A549 (cell line): Measurements from ENCODE around the gene TBC1D21. TPM values are rescaled to one million over a fixed set of nuclear protein-coding genes. Genes with fewer than 3 reads are reported as not detected.

Experiments used
- ATAC-seq, 2 experiments: fragments of 200-7000 bp in 1 of 2; fragments of >200 bp in 1 of 2; cut with Nextera tagmentation in 1 of 2; cut with Tn5 transposase in 1 of 2; 3 replicates each; pipeline versions ENCODE4 v1.8.0 to v1.9.1; 2018 to 2020; ENCODE audit warnings: mild to moderate bottlenecking in 1 of 2, moderate library complexity in 1 of 2
- CTCF ChIA-PET: fragments of 300-600 bp; sonication (Branson Sonifier 250); formaldehyde crosslinking; extraction: SDS; loops from one replicate; lab custom pipeline; 2021; ENCODE audit warnings: antibody characterized with exemption, inconsistent platforms; lab: Yijun Ruan, JAX
- POLR2A ChIA-PET: fragments of 350-600 bp; formaldehyde crosslinking; extraction: SDS; loops from one replicate; lab custom pipeline; 2021; ENCODE audit warnings: antibody characterized with exemption, inconsistent platforms; lab: Yijun Ruan, JAX
- DNase-seq, 2 experiments: peaks; one replicate each; pipeline versions ENCODE4 v3.0.0 to v3.0.0-alpha.2; 2011 to 2016; ENCODE audit warnings: low read depth in 1 of 2, low spot score in 1 of 2
- FAIRE-seq: peaks from 2 replicates; lab custom pipeline; 2011; peaks lifted over from hg19 to GRCh38; lab: Jason Lieb, UNC
- H3K27ac ChIP-seq, 2 experiments: fragments of >200 bp; sonication (Bioruptor Twin); formaldehyde crosslinking; 3 replicates each; pipeline ENCODE4 v1.5.1; 2016 to 2017
- H3K4me1 ChIP-seq: fragments of >200 bp; sonication (Bioruptor Twin); formaldehyde crosslinking; 3 replicates; pipeline ENCODE4 v1.6.1; 2016
- H3K4me2 ChIP-seq: fragments of >200 bp; sonication (Bioruptor Twin); formaldehyde crosslinking; 3 replicates; pipeline ENCODE4 v1.6.1; 2016
- H3K4me3 ChIP-seq: fragments of >200 bp; sonication (Bioruptor Twin); formaldehyde crosslinking; 3 replicates; pipeline ENCODE4 v1.5.1; 2016
- H3K9me3 ChIP-seq: fragments of >200 bp; sonication (Bioruptor Twin); formaldehyde crosslinking; 3 replicates; pipeline ENCODE4 v1.6.1; 2016
- EHF ChIP-seq: fragments of 250-450 bp; sonication (Bioruptor Pico); IDR thresholded peaks from 2 replicates; pipeline ENCODE4 v1.5.0; 2020; ENCODE audit warnings: mild to moderate bottlenecking
- FOSL2 ChIP-seq, 2 experiments: fragments of 450-650 bp in 1 of 2; fragments of >200 bp in 1 of 2; sonication (Bioruptor Twin) in 1 of 2; formaldehyde crosslinking; IDR thresholded peaks; 2 replicates each; pipeline versions ENCODE4 v1.5.0 to v1.6.1; 2016 to 2020; ENCODE audit warnings: mild to moderate bottlenecking in 1 of 2, moderate library complexity in 1 of 2
- HDAC2 ChIP-seq: fragments of 200-600 bp; sonication (generic); IDR thresholded peaks from 2 replicates; pipeline ENCODE4 v1.6.1; 2016
- HOXA7 ChIP-seq: fragments of 250-450 bp; sonication (Bioruptor Pico); IDR thresholded peaks from 2 replicates; pipeline ENCODE4 v1.5.0; 2020; ENCODE audit warnings: mild to moderate bottlenecking, moderate library complexity
- HOXB13 ChIP-seq: fragments of 250-450 bp; sonication (Bioruptor Pico); IDR thresholded peaks from 2 replicates; pipeline ENCODE4 v1.5.0; 2020; ENCODE audit warnings: low read depth, mild to moderate bottlenecking, moderate library complexity
- JUN ChIP-seq, 2 experiments: fragments of >200 bp; sonication (Bioruptor Twin); formaldehyde crosslinking; IDR thresholded peaks; 2 replicates in 1 of 2; 3 replicates in 1 of 2; pipeline ENCODE4 v1.6.1; 2016 to 2017
- MYC ChIP-seq: IDR thresholded peaks from 2 replicates; pipeline ENCODE4 v1.6.1; 2012; ENCODE audit warnings: mild to moderate bottlenecking, inconsistent platforms, low read length, improper control_type of control experiment, borderline replicate concordance
- NR3C1 ChIP-seq: fragments of >200 bp; sonication (Bioruptor Twin); formaldehyde crosslinking; IDR thresholded peaks from 3 replicates; pipeline ENCODE4 v1.6.1; 2017
- POLR2AphosphoS2 ChIP-seq: conservative IDR thresholded peaks from 2 replicates; pipeline ENCODE4 v1.6.1; 2012; ENCODE audit warnings: low read length, improper control_type of control experiment, inconsistent platforms
- RAD21 ChIP-seq, 2 experiments: fragments of >200 bp in 1 of 2; sonication (Bioruptor Twin) in 1 of 2; formaldehyde crosslinking in 1 of 2; IDR thresholded peaks in 1 of 2; conservative IDR thresholded peaks in 1 of 2; 2 replicates in 1 of 2; 3 replicates in 1 of 2; pipeline ENCODE4 v1.6.1; 2012 to 2018; ENCODE audit warnings: inconsistent platforms in 1 of 2
- RCOR1 ChIP-seq: fragments of 150-350 bp; IDR thresholded peaks from 2 replicates; pipeline ENCODE4 v1.6.1; 2014; ENCODE audit warnings: antibody characterized with exemption, low read length, low read depth
- SMC3 ChIP-seq: fragments of >200 bp; sonication (Bioruptor Twin); formaldehyde crosslinking; IDR thresholded peaks from 3 replicates; pipeline ENCODE4 v1.6.1; 2018; ENCODE audit warnings: inconsistent platforms
- ZNF302 ChIP-seq: fragments of 250-450 bp; sonication (Bioruptor Pico); IDR thresholded peaks from 2 replicates; pipeline ENCODE4 v1.9.0; 2021; ENCODE audit warnings: inconsistent platforms, mild to moderate bottlenecking, moderate library complexity
- ZSCAN20 ChIP-seq: fragments of 250-450 bp; sonication (Bioruptor Pico); IDR thresholded peaks from 2 replicates; pipeline ENCODE4 v1.8.0; 2022; ENCODE audit warnings: mild to moderate bottlenecking, moderate library complexity
- WGBS: methylation state at CpG from one replicate; pipeline ENCODE4 v1.1.6; 2017; ENCODE audit errors: missing lambda C conversion rate; 5-methylcytosine and 5-hydroxymethylcytosine counted together
- polyA plus RNA-seq, 4 experiments: library from polyadenylated mRNA; depleted of rRNA in 3 of 4; stranded (reverse); fragments of >200 nt; fragmentation: RNase III in 1 of 4; extraction: RNeasy Plus Mini Kit Qiagen cat#74134 plus additional on column Dnase treatment in 1 of 4; gene quantifications; 2 replicates in 3 of 4; 3 replicates in 1 of 4; pipeline ENCODE4 v1.2.3, GENCODE V29; 2011 to 2017
- TF ChIP-seq, protein P1 (sequence below): fragments of 250-450 bp; sonication (Bioruptor Pico); IDR thresholded peaks from 2 replicates; pipeline ENCODE4 v1.5.0; 2021; ENCODE audit warnings: mild to moderate bottlenecking, moderate library complexity, borderline replicate concordance
- TF ChIP-seq, protein P2 (sequence below): fragments of 250-450 bp; sonication (Bioruptor Pico); IDR thresholded peaks from 2 replicates; pipeline ENCODE4 v1.5.0; 2020; ENCODE audit warnings: low read depth, mild to moderate bottlenecking, moderate library complexity
- TF ChIP-seq, protein P3 (sequence below): IDR thresholded peaks from 2 replicates; pipeline ENCODE4 v1.6.1; 2012
- TF ChIP-seq, protein P4 (sequence below): IDR thresholded peaks from 2 replicates; pipeline ENCODE4 v1.6.1; 2012
- TF ChIP-seq, protein P5 (sequence below): fragments of >200 bp; sonication (Bioruptor Twin); formaldehyde crosslinking; IDR thresholded peaks from 3 replicates; pipeline ENCODE4 v1.6.1; 2016

Gene TBC1D21
- polyA plus RNA-seq, 2 of the 4 experiments (the other 2 are of a cell fraction): not detected

DNA sequence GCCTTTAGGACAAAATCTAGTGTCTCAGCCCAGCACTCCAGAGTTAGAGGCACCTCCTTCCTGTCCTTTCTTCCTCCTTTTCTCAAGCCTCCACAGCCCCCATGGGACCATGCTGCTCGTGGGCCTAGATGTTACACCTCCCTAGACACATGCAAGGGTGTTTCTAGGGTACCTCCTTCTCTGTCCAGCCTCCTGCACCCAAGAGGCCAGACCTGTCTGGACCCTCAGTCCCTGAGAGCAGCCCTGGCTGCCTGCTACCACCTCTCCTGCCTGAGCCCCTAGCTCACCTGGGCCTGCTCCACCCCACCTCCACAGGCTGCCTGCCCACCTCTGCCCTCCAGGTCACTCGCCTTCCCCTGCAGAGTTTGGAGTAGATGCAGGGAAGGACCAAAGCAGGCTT lies 58.1 kb downstream of the TBC1D21 start:
- FAIRE-seq (no peak), DNase-seq (no peak), ATAC-seq (no peak)
- Histone ChIP-seq H3K27ac (no peak overlapping the region), H3K9me3 (no peaks in the 10 kb centered on the region), H3K4me1 (peaks cover 8% of the 10 kb centered on the region), H3K4me2 (no peak overlapping the region), H3K4me3 (no peak overlapping the region)
- CTCF ChIA-PET: interaction anchor here (0.6 to 1.4 kb wide), 6 partner anchors 11 to 773 kb away, joined by 3 to 5 read pairs (median 3); no protein-coding TSS in a partner anchor
- POLR2A ChIA-PET: no interaction called here
- WGBS: 17% methylated on average over 2 of the region's 2 CpGs
- no peak for TF ChIP-seq JUN (IDR thresholded peaks at IDR 0.05)
- no peak for TF ChIP-seq FOSL2 (IDR thresholded peaks at IDR 0.05)
- TF ChIP-seq FOSL2 (CRISPR knock-in tag; IDR thresholded peaks at IDR 0.05): no peak
- TF ChIP-seq HOXA7 (CRISPR knock-in tag): no peak
- no peak for TF ChIP-seq RAD21 (conservative IDR thresholded peaks at IDR 0.05 in 1 of 2, IDR thresholded peaks at IDR 0.05 in 1 of 2)
- TF ChIP-seq RCOR1: no peak
- TF ChIP-seq, protein P1, sequence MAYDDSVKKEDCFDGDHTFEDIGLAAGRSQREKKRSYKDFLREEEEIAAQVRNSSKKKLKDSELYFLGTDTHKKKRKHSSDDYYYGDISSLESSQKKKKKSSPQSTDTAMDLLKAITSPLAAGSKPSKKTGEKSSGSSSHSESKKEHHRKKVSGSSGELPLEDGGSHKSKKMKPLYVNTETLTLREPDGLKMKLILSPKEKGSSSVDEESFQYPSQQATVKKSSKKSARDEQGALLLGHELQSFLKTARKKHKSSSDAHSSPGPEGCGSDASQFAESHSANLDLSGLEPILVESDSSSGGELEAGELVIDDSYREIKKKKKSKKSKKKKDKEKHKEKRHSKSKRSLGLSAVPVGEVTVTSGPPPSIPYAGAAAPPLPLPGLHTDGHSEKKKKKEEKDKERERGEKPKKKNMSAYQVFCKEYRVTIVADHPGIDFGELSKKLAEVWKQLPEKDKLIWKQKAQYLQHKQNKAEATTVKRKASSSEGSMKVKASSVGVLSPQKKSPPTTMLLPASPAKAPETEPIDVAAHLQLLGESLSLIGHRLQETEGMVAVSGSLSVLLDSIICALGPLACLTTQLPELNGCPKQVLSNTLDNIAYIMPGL (CRISPR knock-in tag): no peak

DNA sequence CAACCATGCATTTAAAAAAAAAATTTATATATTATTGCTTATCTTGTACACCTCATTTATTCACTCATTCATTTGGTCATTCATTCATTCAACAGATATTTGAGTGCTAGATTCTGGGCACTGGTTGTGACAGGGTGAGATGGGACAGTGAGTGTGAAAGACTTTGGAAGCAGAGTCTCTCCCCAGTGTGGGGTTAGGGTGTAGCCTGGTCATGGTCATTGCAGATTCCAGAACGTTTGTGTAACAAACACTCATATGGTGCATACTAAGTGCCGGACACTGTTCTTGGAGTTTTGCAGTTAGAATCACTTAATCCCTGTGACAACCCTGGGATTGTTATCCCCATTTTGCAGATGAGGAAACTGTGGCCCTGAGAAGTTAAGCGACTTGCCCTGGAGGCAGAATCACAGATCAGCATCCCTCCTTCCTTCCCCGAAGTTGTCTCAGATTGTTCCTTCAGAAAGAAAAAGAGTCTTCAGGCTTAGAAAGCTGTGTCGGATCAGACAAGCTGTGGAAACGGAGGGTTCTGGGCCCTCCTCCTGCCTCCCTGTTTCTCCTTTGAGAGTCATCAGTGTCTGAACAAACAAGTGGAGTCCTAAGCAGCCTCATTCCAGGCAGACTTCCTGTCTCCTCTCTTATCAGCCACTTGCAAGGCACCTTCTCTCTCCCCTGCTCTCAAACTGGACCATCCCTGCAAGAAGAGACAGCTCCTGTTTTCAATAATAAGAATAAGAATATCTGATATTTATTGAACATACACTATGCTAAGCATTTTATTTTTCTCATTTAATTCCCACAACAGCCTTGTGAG lies 59.2 kb downstream of the TBC1D21 start:
- Histone ChIP-seq H3K27ac (no peak overlapping the region), H3K9me3 (no peaks in the 10 kb centered on the region), H3K4me3 (no peak overlapping the region), H3K4me2 (no peak overlapping the region), H3K4me1 (peaks cover 8% of the 10 kb centered on the region)
- ChIA-PET POLR2A (no interaction called here), CTCF (no interaction called here)
- DNase-seq (no peak), FAIRE-seq (no peak), ATAC-seq (no peak)
- 48% methylated on average over 6 of the region's 6 CpGs for WGBS
- TF ChIP-seq, protein P1 (CRISPR knock-in tag): no peak
- no peak for TF ChIP-seq SMC3
- no peak for TF ChIP-seq ZNF302 (CRISPR knock-in tag)
- TF ChIP-seq, protein P2, sequence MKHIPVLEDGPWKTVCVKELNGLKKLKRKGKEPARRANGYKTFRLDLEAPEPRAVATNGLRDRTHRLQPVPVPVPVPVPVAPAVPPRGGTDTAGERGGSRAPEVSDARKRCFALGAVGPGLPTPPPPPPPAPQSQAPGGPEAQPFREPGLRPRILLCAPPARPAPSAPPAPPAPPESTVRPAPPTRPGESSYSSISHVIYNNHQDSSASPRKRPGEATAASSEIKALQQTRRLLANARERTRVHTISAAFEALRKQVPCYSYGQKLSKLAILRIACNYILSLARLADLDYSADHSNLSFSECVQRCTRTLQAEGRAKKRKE (CRISPR knock-in tag): no peak

DNA sequence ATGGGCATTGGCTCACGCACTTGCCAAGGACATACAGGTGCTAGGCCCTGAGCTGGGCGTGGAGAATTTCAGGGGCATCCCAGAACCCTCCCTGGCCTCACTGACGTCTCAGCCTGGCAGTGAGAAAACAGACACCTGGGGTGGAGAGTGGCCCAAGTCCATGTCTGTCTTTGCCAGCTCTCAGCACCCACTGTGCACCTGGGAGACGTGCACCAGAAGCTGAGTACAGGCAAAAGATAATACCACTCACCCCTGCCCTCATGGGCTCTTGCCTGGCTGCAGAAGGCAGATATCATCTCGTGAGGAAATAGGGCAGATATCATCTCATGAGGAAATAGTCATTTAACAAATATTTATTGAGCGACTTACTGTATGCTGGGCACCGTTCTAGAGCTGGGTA lies 60.9 kb downstream of the TBC1D21 start:
- no peak for TF ChIP-seq POLR2AphosphoS2
- no peak for TF ChIP-seq HDAC2
- TF ChIP-seq, protein P3, sequence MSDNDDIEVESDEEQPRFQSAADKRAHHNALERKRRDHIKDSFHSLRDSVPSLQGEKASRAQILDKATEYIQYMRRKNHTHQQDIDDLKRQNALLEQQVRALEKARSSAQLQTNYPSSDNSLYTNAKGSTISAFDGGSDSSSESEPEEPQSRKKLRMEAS: no peak
- TF ChIP-seq EHF (CRISPR knock-in tag): no peak
- no peak for TF ChIP-seq MYC
- TF ChIP-seq HOXB13 (CRISPR knock-in tag): no peak
- no peak for TF ChIP-seq RCOR1
- TF ChIP-seq NR3C1: no peak
- TF ChIP-seq, protein P4, sequence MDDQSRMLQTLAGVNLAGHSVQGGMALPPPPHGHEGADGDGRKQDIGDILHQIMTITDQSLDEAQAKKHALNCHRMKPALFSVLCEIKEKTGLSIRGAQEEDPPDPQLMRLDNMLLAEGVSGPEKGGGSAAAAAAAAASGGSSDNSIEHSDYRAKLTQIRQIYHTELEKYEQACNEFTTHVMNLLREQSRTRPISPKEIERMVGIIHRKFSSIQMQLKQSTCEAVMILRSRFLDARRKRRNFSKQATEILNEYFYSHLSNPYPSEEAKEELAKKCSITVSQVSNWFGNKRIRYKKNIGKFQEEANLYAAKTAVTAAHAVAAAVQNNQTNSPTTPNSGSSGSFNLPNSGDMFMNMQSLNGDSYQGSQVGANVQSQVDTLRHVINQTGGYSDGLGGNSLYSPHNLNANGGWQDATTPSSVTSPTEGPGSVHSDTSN: no peak
- TF ChIP-seq ZSCAN20: no peak
- TF ChIP-seq, protein P5, sequence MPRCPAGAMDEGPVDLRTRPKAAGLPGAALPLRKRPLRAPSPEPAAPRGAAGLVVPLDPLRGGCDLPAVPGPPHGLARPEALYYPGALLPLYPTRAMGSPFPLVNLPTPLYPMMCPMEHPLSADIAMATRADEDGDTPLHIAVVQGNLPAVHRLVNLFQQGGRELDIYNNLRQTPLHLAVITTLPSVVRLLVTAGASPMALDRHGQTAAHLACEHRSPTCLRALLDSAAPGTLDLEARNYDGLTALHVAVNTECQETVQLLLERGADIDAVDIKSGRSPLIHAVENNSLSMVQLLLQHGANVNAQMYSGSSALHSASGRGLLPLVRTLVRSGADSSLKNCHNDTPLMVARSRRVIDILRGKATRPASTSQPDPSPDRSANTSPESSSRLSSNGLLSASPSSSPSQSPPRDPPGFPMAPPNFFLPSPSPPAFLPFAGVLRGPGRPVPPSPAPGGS: no peak
- ATAC-seq (no peak), FAIRE-seq (no peak), DNase-seq (no peak)
- 56% methylated on average over 4 of the region's 7 CpGs for WGBS
- H3K27ac ChIP-seq: no peak overlapping the region
- H3K4me1 ChIP-seq: no peaks in the 10 kb centered on the region
- ChIA-PET CTCF (interaction anchor here (1.0 to 1.8 kb wide), 2 partner anchors 17 to 242 kb away, joined by 3 to 5 read pairs; no protein-coding TSS in a partner anchor), POLR2A (no interaction called here)
- no peak overlapping the region for H3K4me3 ChIP-seq
- no peaks in the 10 kb centered on the region for H3K9me3 ChIP-seq
- H3K4me2 ChIP-seq: no peak overlapping the region
